H9 (cell line): Measurements from ENCODE around the gene CCDC187. TPM values are rescaled to one million over a fixed set of nuclear protein-coding genes. Genes with fewer than 3 reads are reported as not detected.

Source experiments
- DNase-seq: peaks from one replicate; pipeline ENCODE4 v3.0.0-alpha.2; 2017
- H2AFZ ChIP-seq: one replicate; pipeline ENCODE4 v1.6.1; 2013; ENCODE audit warnings: mild to moderate bottlenecking, low read length, control low read depth, moderate library complexity
- H2AK5ac ChIP-seq: 2 replicates; pipeline ENCODE4 v1.6.1; 2013; ENCODE audit warnings: low read length, control low read depth, mixed read lengths; ENCODE audit not compliant: insufficient read length
- H2BK120ac ChIP-seq: one replicate; pipeline ENCODE4 v1.6.1; 2013; ENCODE audit warnings: low read depth, mild to moderate bottlenecking, low read length, control low read depth, inconsistent platforms; ENCODE audit not compliant: poor library complexity, severe bottlenecking
- H2BK12ac ChIP-seq: 2 replicates; pipeline ENCODE4 v1.6.1; 2013; ENCODE audit warnings: low read length, control low read depth, mixed read lengths, low read depth; ENCODE audit not compliant: insufficient read length
- H2BK15ac ChIP-seq: 2 replicates; pipeline ENCODE4 v1.6.1; 2013; ENCODE audit warnings: low read depth, low read length, control low read depth
- H2BK20ac ChIP-seq: one replicate; pipeline ENCODE4 v1.6.1; 2013; ENCODE audit warnings: low read depth, mild to moderate bottlenecking, low read length, control low read depth, inconsistent platforms; ENCODE audit not compliant: poor library complexity, severe bottlenecking
- H2BK5ac ChIP-seq: 2 replicates; pipeline ENCODE4 v1.6.1; 2013; ENCODE audit warnings: low read length, control low read depth, mixed read lengths; ENCODE audit not compliant: insufficient read length
- H3K14ac ChIP-seq: 2 replicates; pipeline ENCODE4 v1.6.1; 2013; ENCODE audit warnings: low read length, control low read depth; ENCODE audit not compliant: insufficient read depth
- H3K18ac ChIP-seq: 2 replicates; pipeline ENCODE4 v1.6.1; 2013; ENCODE audit warnings: low read depth, mild to moderate bottlenecking, mixed read lengths, low read length, control low read depth; ENCODE audit not compliant: insufficient read length
- H3K23ac ChIP-seq: 2 replicates; pipeline ENCODE4 v1.6.1; 2013; ENCODE audit warnings: low read length, control low read depth, mixed read lengths, low read depth; ENCODE audit not compliant: insufficient read length
- H3K23me2 ChIP-seq: 2 replicates; pipeline ENCODE4 v1.6.1; 2013; ENCODE audit warnings: low read depth, mild to moderate bottlenecking, mixed read lengths, low read length, control low read depth; ENCODE audit not compliant: insufficient read length, poor library complexity, severe bottlenecking
- H3K27ac ChIP-seq: 2 replicates; pipeline ENCODE4 v1.5.1; 2013; ENCODE audit warnings: low read length, control low read depth, mixed read lengths, low read depth; ENCODE audit not compliant: insufficient read length
- H3K27me3 ChIP-seq: 2 replicates; pipeline ENCODE4 v1.6.1; 2013; ENCODE audit warnings: low read length, control low read depth, inconsistent platforms; ENCODE audit not compliant: insufficient read depth
- H3K4ac ChIP-seq: 2 replicates; pipeline ENCODE4 v1.6.1; 2013; ENCODE audit warnings: low read depth, mild to moderate bottlenecking, control low read depth, inconsistent platforms, low read length, moderate library complexity
- H3K4me1 ChIP-seq: 2 replicates; pipeline ENCODE4 v1.6.1; 2013; ENCODE audit warnings: low read length, control low read depth, inconsistent platforms; ENCODE audit not compliant: insufficient read depth
- H3K4me2 ChIP-seq: 2 replicates; pipeline ENCODE4 v1.6.1; 2013; ENCODE audit warnings: low read length, control low read depth, mixed read lengths; ENCODE audit not compliant: insufficient read length, insufficient read depth
- H3K56ac ChIP-seq: 2 replicates; pipeline ENCODE4 v1.6.1; 2013; ENCODE audit warnings: low read depth, mild to moderate bottlenecking, mixed read lengths, low read length, control low read depth; ENCODE audit not compliant: insufficient read length
- H3K79me1 ChIP-seq: 2 replicates; pipeline ENCODE4 v1.6.1; 2013; ENCODE audit warnings: low read depth, mild to moderate bottlenecking, moderate library complexity, low read length, control low read depth, inconsistent platforms; ENCODE audit not compliant: insufficient read depth, poor library complexity, severe bottlenecking
- H3K79me2 ChIP-seq: 2 replicates; pipeline ENCODE4 v1.6.1; 2013; ENCODE audit warnings: low read length, control low read depth, inconsistent platforms; ENCODE audit not compliant: insufficient read depth
- H3K9ac ChIP-seq: 2 replicates; pipeline ENCODE4 v1.6.1; 2013; ENCODE audit warnings: low read length, control low read depth, mixed read lengths; ENCODE audit not compliant: insufficient read length; ENCODE audit errors: extremely low read depth
- H3K9me3 ChIP-seq: one replicate; pipeline ENCODE4 v1.6.1; 2013; ENCODE audit warnings: low read depth, low read length, inconsistent platforms; ENCODE audit not compliant: control insufficient read depth
- H3T11ph ChIP-seq: one replicate; pipeline ENCODE4 v1.6.1; 2013; ENCODE audit warnings: mild to moderate bottlenecking, low read length, control low read depth, inconsistent platforms
- H4K20me1 ChIP-seq: one replicate; pipeline ENCODE4 v1.6.1; 2013; ENCODE audit not compliant: control insufficient read depth, insufficient read length, insufficient read depth
- H4K5ac ChIP-seq: 2 replicates; pipeline ENCODE4 v1.6.1; 2013; ENCODE audit warnings: low read depth, mild to moderate bottlenecking, mixed read lengths, low read length, control low read depth; ENCODE audit not compliant: insufficient read length
- H4K8ac ChIP-seq: replicated peaks from 2 replicates; pipeline ENCODE4 v1.6.1; 2013; ENCODE audit warnings: low read length, control low read depth, mixed read lengths, low read depth; ENCODE audit not compliant: insufficient read length
- H4K91ac ChIP-seq: 2 replicates; pipeline ENCODE4 v1.6.1; 2013; ENCODE audit warnings: low read depth, mild to moderate bottlenecking, moderate library complexity, mixed read lengths, low read length, control low read depth; ENCODE audit not compliant: insufficient read length
- H3K27ac Mint-ChIP-seq, 3 experiments: 2 replicates in 2 of 3; 3 replicates in 1 of 3; pipeline ENCODE4 v1.8.0; 2020 to 2021; ENCODE audit warnings: mixed read lengths in 3 of 3, mild to moderate bottlenecking in 1 of 3, moderate library complexity in 1 of 3
- H3K27me3 Mint-ChIP-seq: 2 replicates; pipeline ENCODE4 v1.8.0; 2021; ENCODE audit warnings: low read depth, mild to moderate bottlenecking, moderate library complexity, mixed read lengths
- H3K36me3 Mint-ChIP-seq, 3 experiments: 2 replicates in 2 of 3; 3 replicates in 1 of 3; pipeline ENCODE4 v1.8.0; 2020 to 2021; ENCODE audit warnings: low read depth in 3 of 3, mixed read lengths in 3 of 3; ENCODE audit not compliant: insufficient read depth in 1 of 3
- H3K4me1 Mint-ChIP-seq, 2 experiments: 2 replicates each; pipeline ENCODE4 v1.8.0; 2020; ENCODE audit warnings: mixed read lengths in 2 of 2
- H3K4me3 Mint-ChIP-seq, 2 experiments: 2 replicates in 1 of 2; 3 replicates in 1 of 2; pipeline ENCODE4 v1.8.0; 2020 to 2021; ENCODE audit warnings: mild to moderate bottlenecking in 2 of 2, mixed read lengths in 2 of 2, moderate library complexity in 1 of 2
- H3K9me3 Mint-ChIP-seq, 2 experiments: 2 replicates in 1 of 2; 3 replicates in 1 of 2; pipeline ENCODE4 v1.8.0; 2020; ENCODE audit warnings: mild to moderate bottlenecking in 2 of 2, mixed read lengths in 2 of 2, moderate library complexity in 1 of 2
- WGBS: extraction: QIAGEN DNeasy Blood & Tissue Kit; methylation state at CpG from one replicate; pipeline ENCODE4 v1.1.7; 2013; ENCODE audit warnings: missing lambda C conversion rate, low lambda C conversion rate, mixed read lengths; ENCODE audit not compliant: insufficient read length; ENCODE audit errors: extremely low coverage; 5-methylcytosine and 5-hydroxymethylcytosine counted together
- total RNA-seq: library from RNA; stranded (reverse); gene quantifications from 2 replicates; pipeline ENCODE4 v1.2.1, GENCODE V29; 2021
- TF ChIP-seq, protein P1 (sequence below): fragments of 200-600 bp; sonication (generic); conservative IDR thresholded peaks from 3 replicates; pipeline ENCODE4 v1.8.0; 2021; ENCODE audit warnings: antibody characterized with exemption, mild to moderate bottlenecking

Gene CCDC187
- total RNA-seq, 1 experiment from 2014 or later = 0.07 TPM

DNA sequence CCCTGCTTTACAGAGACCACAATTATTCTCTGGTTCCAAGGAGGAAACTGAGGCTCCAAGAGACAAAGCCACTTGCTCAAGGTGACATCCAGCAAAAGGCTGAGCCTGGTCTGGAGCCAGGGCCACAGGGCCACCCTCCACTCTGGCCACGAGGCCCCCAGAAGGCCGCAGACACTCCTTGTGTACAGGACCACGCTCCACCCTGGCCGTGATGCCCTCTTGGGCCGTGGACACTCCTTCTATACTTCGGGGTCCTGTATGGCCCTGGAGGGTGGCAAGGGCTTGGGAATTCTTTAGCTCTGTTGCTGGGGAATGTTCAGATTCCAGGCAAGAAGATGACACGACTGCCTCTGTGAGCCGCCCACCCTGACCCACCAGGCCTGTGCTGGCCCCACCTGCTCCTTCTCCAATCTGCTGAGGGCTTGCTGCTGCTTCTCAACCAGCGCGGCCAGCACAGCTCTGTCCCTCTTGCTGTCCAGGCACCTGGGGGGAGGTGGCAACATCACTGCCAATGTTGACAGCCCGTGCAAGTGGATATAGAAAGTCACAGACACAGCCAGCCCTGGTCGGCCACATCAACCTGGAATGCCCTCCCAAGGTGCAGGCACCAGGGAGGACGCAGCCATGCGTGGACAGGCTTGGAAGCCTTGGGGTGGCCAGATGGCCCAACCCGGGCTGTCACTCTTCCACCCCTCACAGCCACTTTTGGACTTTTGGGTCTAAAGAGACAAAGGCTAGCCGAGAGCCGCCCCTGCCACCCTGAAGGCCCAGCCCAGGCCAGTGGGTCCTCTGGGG, 38.1 kb downstream of the CCDC187 start:
- Mint-ChIP-seq H3K27ac (no peak overlapping the region), H3K4me1 (peaks cover 14 to 32% of the 10 kb centered on the region in 2 experiments), H3K4me3 (no peak overlapping the region), H3K36me3 (no peaks in the 10 kb centered on the region), H3K9me3 (no peaks in the 10 kb centered on the region), H3K27me3 (peaks cover 13% of the 10 kb centered on the region)
- no peak for DNase-seq
- Histone ChIP-seq H3K18ac (no peak overlapping the region), H3K14ac (no peak overlapping the region), H3K79me1 (no peaks in the 10 kb centered on the region), H3K4ac (no peak overlapping the region), H4K5ac (no peak overlapping the region), H2BK15ac (no peak overlapping the region), H2BK5ac (no peak overlapping the region), H3K9me3 (no peaks in the 10 kb centered on the region), H2BK12ac (no peak overlapping the region), H4K8ac (no peak overlapping the region), H3K79me2 (no peaks in the 10 kb centered on the region), H3K9ac (no peak overlapping the region), H3T11ph (no peak overlapping the region), H4K91ac (no peak overlapping the region), H3K56ac (no peak overlapping the region), H2BK120ac (no peak overlapping the region), H3K23ac (no peak overlapping the region), H3K23me2 (peaks cover 5% of the 10 kb centered on the region), H4K20me1 (no peaks in the 10 kb centered on the region), H2BK20ac (no peak overlapping the region), H2AK5ac (no peak overlapping the region), H3K4me1 (no peaks in the 10 kb centered on the region), H3K27ac (no peak overlapping the region), H2AFZ (no peak overlapping the region), H3K4me2 (no peak overlapping the region), H3K27me3 (no peaks in the 10 kb centered on the region)
- TF ChIP-seq, protein P1, sequence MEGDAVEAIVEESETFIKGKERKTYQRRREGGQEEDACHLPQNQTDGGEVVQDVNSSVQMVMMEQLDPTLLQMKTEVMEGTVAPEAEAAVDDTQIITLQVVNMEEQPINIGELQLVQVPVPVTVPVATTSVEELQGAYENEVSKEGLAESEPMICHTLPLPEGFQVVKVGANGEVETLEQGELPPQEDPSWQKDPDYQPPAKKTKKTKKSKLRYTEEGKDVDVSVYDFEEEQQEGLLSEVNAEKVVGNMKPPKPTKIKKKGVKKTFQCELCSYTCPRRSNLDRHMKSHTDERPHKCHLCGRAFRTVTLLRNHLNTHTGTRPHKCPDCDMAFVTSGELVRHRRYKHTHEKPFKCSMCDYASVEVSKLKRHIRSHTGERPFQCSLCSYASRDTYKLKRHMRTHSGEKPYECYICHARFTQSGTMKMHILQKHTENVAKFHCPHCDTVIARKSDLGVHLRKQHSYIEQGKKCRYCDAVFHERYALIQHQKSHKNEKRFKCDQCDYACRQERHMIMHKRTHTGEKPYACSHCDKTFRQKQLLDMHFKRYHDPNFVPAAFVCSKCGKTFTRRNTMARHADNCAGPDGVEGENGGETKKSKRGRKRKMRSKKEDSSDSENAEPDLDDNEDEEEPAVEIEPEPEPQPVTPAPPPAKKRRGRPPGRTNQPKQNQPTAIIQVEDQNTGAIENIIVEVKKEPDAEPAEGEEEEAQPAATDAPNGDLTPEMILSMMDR = no peak
- no CpG with 5 or more reads among the region's 17 CpGs for WGBS
